Breast epithelium (tissue), 4 donors: ENCODE data around the gene CARM1. TPM values are rescaled to one million over a fixed set of nuclear protein-coding genes. Genes with fewer than 3 reads are reported as not detected.
"Not testable (repeated sequence)": the region's sequence is repeated elsewhere in the genome, so short reads cannot be mapped to it uniquely, and the experiment has no call there.

Source experiments
- DNase-seq, 2 donors: peaks; one replicate each; pipeline ENCODE4 v3.0.0-alpha.2; 2019; ENCODE audit warnings: low spot score in 2 of 2
- H3K27ac ChIP-seq, 2 donors: fragments of 200-600 bp; sonication (generic) in 1 of 2; one replicate each; pipeline ENCODE4 v1.5.1; 2016 to 2019; ENCODE audit warnings: mild to moderate bottlenecking in 1 of 2
- H3K27me3 ChIP-seq, 2 donors: fragments of 200-600 bp; sonication (generic) in 1 of 2; one replicate each; pipeline versions ENCODE4 v1.5.1 to v1.6.0; 2017 to 2019; ENCODE audit warnings: control low read depth in 1 of 2, mild to moderate bottlenecking in 1 of 2
- H3K36me3 ChIP-seq: fragments of 200-600 bp; one replicate; pipeline ENCODE4 v1.5.1; 2019
- H3K4me1 ChIP-seq, 2 donors: fragments of 200-600 bp; sonication (generic); one replicate each; pipeline ENCODE4 v1.5.1; 2016 to 2019; ENCODE audit warnings: control low read depth in 1 of 2
- H3K4me3 ChIP-seq, 3 donors: fragments of 200-600 bp; sonication (generic); 1 replicate in 2 of 3; 2 replicates in 1 of 3; pipeline ENCODE4 v1.5.1; 2016 to 2019; ENCODE audit warnings: mild to moderate bottlenecking in 3 of 3, moderate library complexity in 2 of 3
- H3K9me3 ChIP-seq, 2 donors: fragments of 200-600 bp; sonication (generic) in 1 of 2; one replicate each; pipeline ENCODE4 v1.5.1; 2016 to 2019; ENCODE audit warnings: control low read depth in 1 of 2
- POLR2A ChIP-seq: fragments of 450-650 bp; IDR thresholded peaks from one replicate; pipeline ENCODE4 v1.6.1; 2016; ENCODE audit warnings: antibody characterized with exemption, mild to moderate bottlenecking, moderate library complexity
- POLR2AphosphoS5 ChIP-seq, 3 donors: sonication (generic); formaldehyde crosslinking; IDR thresholded peaks; one replicate each; pipeline ENCODE4 v1.6.1; 2017; ENCODE audit warnings: antibody characterized with exemption in 3 of 3
- intact Hi-C: fragments of 100-400 bp; cut with DNase I; formaldehyde crosslinking; loops from one replicate; pipeline ENCODE4 v1.15.1; 2023; ENCODE audit warnings: low total_unique reads
- total RNA-seq, 3 donors: library from RNA; depleted of rRNA; stranded (reverse); fragments of >200 nt; gene quantifications; one replicate each; pipeline ENCODE4 v1.1.0, GENCODE V29; 2016
- TF ChIP-seq, protein P1 (sequence below), 3 donors: fragments of 450-650 bp; IDR thresholded peaks; one replicate each; pipeline ENCODE4 v1.5.1; 2016 to 2017; ENCODE audit warnings: antibody characterized with exemption in 3 of 3, mild to moderate bottlenecking in 3 of 3, moderate library complexity in 3 of 3

CARM1 gene
- total RNA-seq, 3 donors from 2014 or later: 11.6 to 17.3 (median 17.0) TPM

DNA sequence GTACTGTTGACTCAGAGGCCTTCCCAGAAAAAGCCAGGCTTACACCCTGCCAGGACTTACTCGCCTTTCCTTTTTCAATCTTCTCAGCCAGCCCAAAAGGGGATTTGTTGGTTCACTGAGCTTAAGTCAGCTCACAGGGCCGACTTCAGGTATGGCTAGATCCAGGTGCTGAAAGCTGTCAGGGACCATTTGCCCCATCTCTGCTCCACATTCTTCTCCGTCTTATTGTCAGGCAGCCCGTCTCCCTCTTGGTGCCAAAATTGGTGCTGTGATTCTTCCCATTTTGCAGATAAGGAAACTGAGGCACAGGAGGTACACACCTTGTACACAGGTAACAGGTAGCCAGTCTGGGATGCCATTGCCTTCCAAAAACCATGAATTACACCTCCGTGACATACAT lies 20.7 kb upstream of the CARM1 start:
- TF ChIP-seq POLR2A: no peak
- no peak for DNase-seq
- intact Hi-C loops: no loop called here
- Histone ChIP-seq H3K27ac (no peak overlapping the region), H3K4me1 (no peaks in the 10 kb centered on the region), H3K4me3 (no peak overlapping the region), H3K36me3 (no peaks in the 10 kb centered on the region), H3K27me3 (no peaks in the 10 kb centered on the region), H3K9me3 (peaks cover 0 to 7% of the 10 kb centered on the region in 2 donors)

DNA sequence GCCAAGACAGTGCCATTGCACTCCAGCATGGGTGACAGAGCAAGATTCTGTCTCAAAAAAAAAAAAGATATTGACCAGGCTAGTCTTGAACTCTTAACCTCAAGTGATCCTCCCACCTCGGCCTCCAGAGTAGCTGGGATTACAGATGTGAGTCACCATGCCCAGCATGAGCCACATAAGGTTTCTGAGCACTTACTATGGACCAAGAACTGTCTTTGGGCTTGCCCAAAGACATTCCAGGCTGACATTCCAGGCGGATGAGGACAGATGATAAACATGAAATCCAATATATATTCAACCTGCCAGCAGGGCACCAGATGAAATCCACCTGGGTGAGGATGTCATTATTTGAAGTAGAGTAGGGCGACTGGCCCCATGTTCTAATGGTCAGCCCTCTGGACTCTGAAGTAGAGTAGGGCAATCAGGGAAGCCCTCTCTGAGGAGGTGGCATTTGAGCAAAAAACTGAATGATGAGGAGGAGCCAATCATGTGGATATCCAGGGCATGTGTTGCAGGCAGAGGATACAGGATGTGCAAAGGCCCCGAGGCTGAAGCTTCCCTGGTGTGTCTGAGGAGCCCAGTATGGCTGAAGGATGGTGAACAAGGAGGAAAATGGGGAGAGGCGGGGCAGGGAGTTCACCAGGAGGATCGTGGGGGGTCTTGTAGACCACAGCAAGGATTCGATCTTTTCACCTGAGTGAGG lies 19.1 kb upstream of the CARM1 start:
- intact Hi-C loops: no loop called here
- H3K4me3 ChIP-seq: no peak overlapping the region
- no peaks in the 10 kb centered on the region for H3K9me3 ChIP-seq
- H3K4me1 ChIP-seq: no peaks in the 10 kb centered on the region
- TF ChIP-seq POLR2A (no peak), POLR2AphosphoS5 (IDR thresholded peaks at IDR 0.05) (no peak)
- TF ChIP-seq, protein P1, sequence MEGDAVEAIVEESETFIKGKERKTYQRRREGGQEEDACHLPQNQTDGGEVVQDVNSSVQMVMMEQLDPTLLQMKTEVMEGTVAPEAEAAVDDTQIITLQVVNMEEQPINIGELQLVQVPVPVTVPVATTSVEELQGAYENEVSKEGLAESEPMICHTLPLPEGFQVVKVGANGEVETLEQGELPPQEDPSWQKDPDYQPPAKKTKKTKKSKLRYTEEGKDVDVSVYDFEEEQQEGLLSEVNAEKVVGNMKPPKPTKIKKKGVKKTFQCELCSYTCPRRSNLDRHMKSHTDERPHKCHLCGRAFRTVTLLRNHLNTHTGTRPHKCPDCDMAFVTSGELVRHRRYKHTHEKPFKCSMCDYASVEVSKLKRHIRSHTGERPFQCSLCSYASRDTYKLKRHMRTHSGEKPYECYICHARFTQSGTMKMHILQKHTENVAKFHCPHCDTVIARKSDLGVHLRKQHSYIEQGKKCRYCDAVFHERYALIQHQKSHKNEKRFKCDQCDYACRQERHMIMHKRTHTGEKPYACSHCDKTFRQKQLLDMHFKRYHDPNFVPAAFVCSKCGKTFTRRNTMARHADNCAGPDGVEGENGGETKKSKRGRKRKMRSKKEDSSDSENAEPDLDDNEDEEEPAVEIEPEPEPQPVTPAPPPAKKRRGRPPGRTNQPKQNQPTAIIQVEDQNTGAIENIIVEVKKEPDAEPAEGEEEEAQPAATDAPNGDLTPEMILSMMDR (IDR thresholded peaks at IDR 0.05): no peak
- no peak overlapping the region for H3K27ac ChIP-seq
- no peaks in the 10 kb centered on the region for H3K27me3 ChIP-seq
- no peaks in the 10 kb centered on the region for H3K36me3 ChIP-seq
- no peak for DNase-seq

DNA sequence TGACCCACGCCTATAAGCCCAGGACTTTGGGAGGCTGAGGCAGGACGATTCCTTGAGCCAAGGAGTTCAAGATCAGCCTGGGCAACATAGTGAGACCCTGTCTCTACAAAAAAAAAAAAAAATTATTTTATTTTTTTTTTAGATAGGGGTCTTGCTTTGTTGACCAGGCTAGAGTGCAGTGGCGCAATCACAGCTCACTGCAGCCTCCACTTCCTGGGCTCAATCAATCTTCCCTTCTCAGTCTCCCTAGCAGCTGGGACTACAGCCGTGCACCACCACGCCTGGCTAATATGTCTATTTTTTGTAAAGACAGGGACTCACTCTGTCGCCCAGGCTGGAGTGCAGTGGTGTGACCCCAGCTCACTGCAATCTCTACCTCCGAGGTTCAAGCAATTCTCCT lies 18.4 kb upstream of the CARM1 start:
- TF ChIP-seq POLR2AphosphoS5 (IDR thresholded peaks at IDR 0.05) (no peak), POLR2A (no peak)
- TF ChIP-seq, protein P1 (IDR thresholded peaks at IDR 0.05): no peak
- Histone ChIP-seq H3K4me3 (no peak overlapping the region), H3K27ac (no peak overlapping the region), H3K27me3 (no peaks in the 10 kb centered on the region), H3K36me3 (no peaks in the 10 kb centered on the region), H3K4me1 (no peaks in the 10 kb centered on the region), H3K9me3 (no peaks in the 10 kb centered on the region)
- intact Hi-C loops: no loop called here
- DNase-seq: no peak

DNA sequence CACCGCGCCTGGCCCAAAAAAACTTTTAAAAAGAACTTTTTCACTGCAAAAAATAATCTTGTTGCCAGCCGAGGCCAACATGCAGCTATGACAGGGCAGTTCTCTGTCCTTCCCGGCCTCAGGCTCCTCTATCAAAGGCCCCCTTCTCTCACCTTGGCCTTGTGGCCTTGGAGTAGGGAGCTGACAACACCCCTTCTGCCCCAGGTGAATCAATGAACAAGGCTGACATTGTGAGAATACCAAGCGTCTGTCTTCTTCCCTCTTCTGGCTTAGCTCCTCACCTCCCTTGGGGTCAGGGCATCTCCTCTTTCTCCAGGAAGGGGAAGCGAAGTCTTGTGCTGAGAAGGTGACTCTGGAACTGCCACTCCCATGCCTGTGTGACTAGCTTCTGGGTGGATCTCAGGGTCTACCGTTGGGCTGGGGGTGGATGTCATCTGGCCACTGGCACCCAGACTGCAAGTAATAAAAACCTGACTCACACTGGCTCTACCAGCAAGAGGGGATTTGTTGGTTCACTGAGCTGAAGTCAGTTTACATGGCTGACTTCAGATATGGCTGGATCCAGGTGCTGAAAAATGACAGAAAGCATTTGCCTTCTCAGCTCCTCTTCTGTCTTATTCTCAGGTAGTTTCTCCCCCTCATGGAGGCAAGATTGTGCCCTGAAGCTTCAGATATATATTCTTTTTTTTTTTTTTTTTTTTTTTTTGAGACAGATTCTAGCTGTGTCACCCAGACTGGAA lies 16.8 kb upstream of the CARM1 start:
- Histone ChIP-seq H3K36me3 (no peaks in the 10 kb centered on the region), H3K4me3 (no peak overlapping the region), H3K9me3 (no peaks in the 10 kb centered on the region), H3K27ac (no peak overlapping the region), H3K27me3 (no peaks in the 10 kb centered on the region), H3K4me1 (no peaks in the 10 kb centered on the region)
- TF ChIP-seq, protein P1 (IDR thresholded peaks at IDR 0.05): no peak
- TF ChIP-seq POLR2A: no peak
- no peak for TF ChIP-seq POLR2AphosphoS5 (IDR thresholded peaks at IDR 0.05)
- intact Hi-C loops: no loop called here
- DNase-seq: no peak

DNA sequence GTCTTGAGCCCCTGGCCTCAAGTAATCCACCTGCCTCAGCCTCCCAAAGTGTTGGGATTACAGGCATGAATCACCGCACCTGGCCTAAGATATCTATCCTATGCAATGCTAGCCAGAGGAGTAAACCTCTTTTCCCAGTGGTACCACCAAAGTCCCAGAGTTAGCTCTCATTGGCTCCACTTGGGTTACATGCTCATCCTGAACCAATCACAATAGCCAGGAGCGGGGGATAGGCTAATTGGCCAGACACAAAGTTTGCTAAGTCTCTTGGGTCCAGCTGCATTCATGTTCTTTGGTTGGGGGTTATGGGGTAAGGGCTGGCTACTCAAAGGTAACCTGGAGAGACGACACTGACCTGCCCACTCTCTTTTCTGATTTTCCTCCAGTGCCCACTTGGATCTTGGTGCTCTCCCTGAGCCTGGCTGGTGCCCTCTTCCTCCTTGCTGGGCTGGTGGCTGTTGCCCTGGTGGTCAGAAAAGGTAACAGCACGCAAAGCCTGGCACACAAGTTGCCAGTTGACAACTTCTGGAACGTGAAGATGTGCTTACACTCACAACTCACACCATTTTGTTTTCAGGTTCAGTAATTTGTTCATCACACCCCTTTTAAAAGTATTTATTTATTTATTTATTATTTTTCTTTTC lies 15.4 kb upstream of the CARM1 start:
- no peaks in the 10 kb centered on the region for H3K27me3 ChIP-seq
- H3K4me1 ChIP-seq: no peaks in the 10 kb centered on the region
- no peak for TF ChIP-seq POLR2A
- TF ChIP-seq, protein P1 (IDR thresholded peaks at IDR 0.05): peak in 1 of 3 donors; percentile 24
- H3K9me3 ChIP-seq: no peaks in the 10 kb centered on the region
- no peak overlapping the region for H3K27ac ChIP-seq
- DNase-seq: no peak
- intact Hi-C loops: no loop called here
- no peaks in the 10 kb centered on the region for H3K36me3 ChIP-seq
- H3K4me3 ChIP-seq: no peak overlapping the region

DNA sequence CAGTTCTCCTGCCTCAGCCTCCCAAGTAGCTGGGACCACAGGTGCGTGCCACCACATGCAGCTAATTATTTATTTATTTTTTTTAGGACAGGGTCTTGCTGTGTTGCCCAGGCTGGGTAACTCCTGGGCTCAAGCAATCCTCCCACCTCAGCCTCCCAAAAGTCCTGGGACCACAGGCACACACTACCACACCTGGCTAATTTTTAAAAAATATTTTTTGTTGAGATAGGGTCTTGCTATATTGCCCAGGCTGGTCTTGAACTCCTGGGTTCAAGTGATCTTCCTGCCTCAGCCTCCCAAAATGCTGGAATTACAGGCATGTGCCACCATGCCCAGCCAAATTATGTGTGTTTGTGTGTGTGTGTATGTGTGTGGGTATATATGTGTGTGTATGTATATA lies 14.5 kb upstream of the CARM1 start:
- H3K36me3 ChIP-seq, H3K4me3 ChIP-seq, H3K4me1 ChIP-seq, H3K9me3 ChIP-seq, intact Hi-C loops, DNase-seq, H3K27me3 ChIP-seq, H3K27ac ChIP-seq: not testable (repeated sequence)
